IPS-20b (cell line): ENCODE measurements around the gene AVL9.
"Not testable (repeated sequence)": the region's sequence is repeated elsewhere in the genome, so short reads cannot be mapped to it uniquely, and the experiment has no call there.

Experiments used
- H3K27ac ChIP-seq: one replicate; pipeline ENCODE4 v1.5.1; 2013; ENCODE audit warnings: low read length
- H3K27me3 ChIP-seq: 2 replicates; pipeline ENCODE4 v1.6.1; 2013; ENCODE audit warnings: mild to moderate bottlenecking, low read length, inconsistent platforms; ENCODE audit not compliant: insufficient read depth
- H3K36me3 ChIP-seq: 2 replicates; pipeline ENCODE4 v1.6.1; 2013; ENCODE audit warnings: low read depth, mild to moderate bottlenecking, inconsistent platforms, low read length, moderate library complexity; ENCODE audit not compliant: insufficient read depth
- H3K4me1 ChIP-seq: 2 replicates; pipeline ENCODE4 v1.6.1; 2013; ENCODE audit warnings: mild to moderate bottlenecking, control low read depth, inconsistent platforms, low read length, moderate library complexity; ENCODE audit not compliant: insufficient read depth
- H3K4me3 ChIP-seq: 2 replicates; pipeline ENCODE4 v1.5.1; 2013; ENCODE audit warnings: mild to moderate bottlenecking, low read length, inconsistent platforms
- H3K9ac ChIP-seq: 2 replicates; pipeline ENCODE4 v1.6.1; 2013; ENCODE audit warnings: low read depth, mild to moderate bottlenecking, inconsistent platforms, low read length, moderate library complexity
- H3K9me3 ChIP-seq: 2 replicates; pipeline ENCODE4 v1.6.1; 2013; ENCODE audit warnings: mild to moderate bottlenecking, low read depth, low read length, inconsistent platforms; ENCODE audit not compliant: insufficient read depth

The AVL9 gene

DNA sequence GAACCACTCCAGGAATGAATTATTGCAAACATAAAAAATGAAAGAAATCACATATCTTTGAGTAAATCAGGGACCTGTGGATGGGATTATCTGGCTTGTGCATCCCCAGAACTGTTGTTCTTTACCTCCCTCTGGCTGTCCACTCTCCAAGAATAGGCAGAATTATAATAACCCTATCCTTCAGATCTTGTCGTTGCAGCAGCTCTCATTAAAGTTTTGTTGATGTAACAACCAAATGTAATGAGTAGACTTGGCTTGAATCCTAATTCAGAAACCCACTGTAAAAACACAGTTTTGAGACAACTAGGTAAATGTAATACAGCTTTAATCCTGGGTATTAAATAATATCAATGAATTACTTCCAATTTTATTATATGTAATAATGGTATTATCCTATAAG is 21.3 kb upstream of the AVL9 start:
- H3K4me1 ChIP-seq, result no peaks in the 10 kb centered on the region
- no peak overlapping the region for H3K9ac ChIP-seq
- H3K27ac ChIP-seq, result no peak overlapping the region
- H3K4me3 ChIP-seq, result no peak overlapping the region
- no peaks in the 10 kb centered on the region for H3K27me3 ChIP-seq
- H3K36me3 ChIP-seq, result no peaks in the 10 kb centered on the region
- no peaks in the 10 kb centered on the region for H3K9me3 ChIP-seq

DNA sequence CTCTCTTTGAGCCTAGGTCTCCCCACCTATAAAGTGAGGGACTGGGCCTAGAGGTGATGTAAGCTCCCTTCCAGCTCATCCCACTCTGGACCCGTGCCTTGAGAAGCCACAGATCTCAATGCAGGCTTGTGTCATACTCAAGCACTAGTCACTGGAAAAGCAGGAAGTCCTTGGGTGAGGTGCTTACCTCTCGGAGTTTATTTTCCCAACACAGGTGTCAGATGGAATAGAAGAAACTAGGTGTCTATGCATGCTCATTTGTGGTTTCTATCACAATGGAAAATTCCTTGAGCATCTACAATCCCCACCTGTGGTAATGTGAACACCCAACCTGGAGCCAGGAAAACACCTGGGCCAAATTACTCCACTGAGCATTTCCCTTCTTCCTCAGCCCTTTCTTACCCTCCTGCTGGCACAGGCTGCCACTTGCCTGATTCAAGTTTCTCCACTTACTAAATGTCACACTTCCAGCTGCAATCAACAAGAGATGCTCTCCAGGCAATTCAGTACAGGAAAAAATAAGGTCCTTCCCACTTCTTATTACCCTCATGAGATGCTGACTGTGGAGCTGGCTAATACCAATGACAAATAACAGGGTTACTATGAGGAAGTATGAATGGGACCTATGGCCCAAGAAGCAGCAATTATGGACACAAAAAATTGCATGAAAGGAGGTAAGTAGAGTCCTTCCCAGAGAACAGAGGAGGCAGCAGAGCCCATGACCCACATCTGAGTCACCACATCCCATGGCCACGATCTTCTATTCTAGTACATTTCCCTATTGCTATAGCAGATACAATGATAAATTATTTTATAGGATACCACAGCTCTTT is 18.3 kb upstream of the AVL9 start:
- Histone ChIP-seq H3K36me3 (no peaks in the 10 kb centered on the region), H3K27me3 (no peaks in the 10 kb centered on the region), H3K4me1 (no peaks in the 10 kb centered on the region), H3K4me3 (no peak overlapping the region), H3K9me3 (no peaks in the 10 kb centered on the region), H3K27ac (no peak overlapping the region), H3K9ac (no peak overlapping the region)

DNA sequence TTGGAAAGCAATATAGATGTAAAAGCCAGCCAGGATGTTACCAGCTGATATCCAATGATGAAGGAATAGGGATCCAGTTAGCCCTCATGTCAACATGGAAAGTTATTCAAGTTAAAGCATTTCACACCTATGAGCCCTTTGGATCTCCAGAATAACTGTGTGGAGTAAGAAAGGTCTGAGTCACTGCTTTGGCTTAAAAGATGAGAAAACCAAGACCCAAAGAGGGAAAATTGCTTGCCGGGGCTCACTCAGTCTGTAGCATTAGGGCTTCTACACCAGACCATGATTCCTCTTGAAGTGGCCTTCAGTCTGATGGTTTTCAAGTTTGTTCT is 17.7 kb upstream of the AVL9 start:
- Histone ChIP-seq H3K27ac (no peak overlapping the region), H3K4me1 (no peaks in the 10 kb centered on the region), H3K36me3 (no peaks in the 10 kb centered on the region), H3K4me3 (no peak overlapping the region), H3K27me3 (no peaks in the 10 kb centered on the region), H3K9ac (no peak overlapping the region), H3K9me3 (no peaks in the 10 kb centered on the region)

DNA sequence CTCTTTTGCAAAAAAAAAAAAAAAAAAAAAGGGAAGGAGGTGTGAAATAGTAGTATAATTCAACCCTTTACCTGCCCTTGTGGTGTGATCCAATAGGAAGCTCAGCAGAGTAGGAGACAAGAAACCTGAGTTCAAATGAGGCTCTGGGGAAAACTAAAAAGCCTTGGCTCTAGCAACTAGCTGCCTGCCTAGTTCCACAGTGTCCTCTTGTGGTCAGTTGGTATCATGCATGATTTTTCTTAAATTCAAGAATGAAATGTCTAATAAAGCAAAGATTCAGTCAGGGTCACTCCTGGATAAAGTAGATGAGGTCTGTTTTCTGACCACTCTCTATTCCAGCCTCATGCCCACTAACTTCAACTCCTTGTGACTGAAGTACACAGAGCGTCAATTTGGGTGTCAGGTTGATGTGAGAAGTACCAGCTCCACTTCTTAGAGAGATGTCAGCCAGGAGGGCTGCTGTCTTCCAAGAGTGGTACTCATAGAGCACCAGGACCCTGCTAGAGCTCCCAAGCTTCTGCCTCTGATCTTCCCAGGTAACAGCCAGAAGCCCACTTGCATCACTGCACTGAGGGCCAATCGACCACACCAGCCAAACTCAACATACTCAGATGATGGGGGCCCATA is 15.6 kb upstream of the AVL9 start:
- Histone ChIP-seq H3K9me3 (no peaks in the 10 kb centered on the region), H3K4me3 (no peak overlapping the region), H3K36me3 (peaks cover under 1% of the 10 kb centered on the region; the same call in 1 of the 2 replicates), H3K4me1 (no peaks in the 10 kb centered on the region), H3K27me3 (no peaks in the 10 kb centered on the region), H3K27ac (no peak overlapping the region), H3K9ac (no peak overlapping the region)

DNA sequence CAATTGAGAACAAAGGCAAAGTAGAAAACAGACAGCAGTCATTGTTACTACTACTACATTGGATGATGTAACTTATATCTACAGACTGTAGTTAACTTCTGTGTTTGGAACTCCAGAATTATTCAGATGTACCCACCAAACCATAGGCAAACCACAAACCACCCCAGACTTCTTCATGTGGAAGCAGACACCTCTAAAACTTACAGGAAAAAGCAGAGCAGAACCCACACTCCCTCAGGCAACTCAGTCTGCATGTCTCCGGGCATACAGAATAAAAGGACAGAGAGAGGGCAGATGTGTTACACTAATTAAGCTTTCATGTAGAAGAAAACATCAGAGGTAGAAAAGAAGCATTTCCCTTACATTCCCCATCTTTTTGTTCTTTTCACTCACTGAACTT is 14.1 kb upstream of the AVL9 start:
- H3K27me3 ChIP-seq, result no peaks in the 10 kb centered on the region
- no peaks in the 10 kb centered on the region for H3K9me3 ChIP-seq
- no peak overlapping the region for H3K27ac ChIP-seq
- no peaks in the 10 kb centered on the region for H3K4me1 ChIP-seq
- no peak overlapping the region for H3K9ac ChIP-seq
- H3K4me3 ChIP-seq, result no peak overlapping the region
- peaks cover 14% of the 10 kb centered on the region for H3K36me3 ChIP-seq

DNA sequence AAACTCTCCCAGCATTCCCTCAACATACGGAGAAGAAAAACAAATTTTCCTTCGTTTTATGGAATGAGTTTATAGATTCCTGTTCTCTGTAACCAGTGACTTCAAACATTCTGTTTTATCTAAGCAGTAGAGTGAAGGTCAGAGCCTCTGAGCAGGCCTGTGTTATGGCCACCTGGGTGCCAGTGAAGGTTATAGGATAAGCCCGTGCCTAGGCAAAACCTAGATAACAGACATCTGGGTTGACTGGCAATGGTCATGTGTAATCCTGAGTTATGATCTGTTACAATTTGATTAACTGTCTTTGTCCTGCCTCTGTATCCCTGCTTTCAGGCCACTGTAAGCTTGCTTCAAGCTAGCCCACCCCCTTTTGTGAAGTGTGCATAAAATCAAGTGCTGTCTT is 13.4 kb upstream of the AVL9 start:
- H3K4me1 ChIP-seq, result no peaks in the 10 kb centered on the region
- H3K27me3 ChIP-seq, result no peaks in the 10 kb centered on the region
- no peak overlapping the region for H3K9ac ChIP-seq
- no peak overlapping the region for H3K27ac ChIP-seq
- H3K36me3 ChIP-seq, result peaks cover 21% of the 10 kb centered on the region
- no peaks in the 10 kb centered on the region for H3K9me3 ChIP-seq
- no peak overlapping the region for H3K4me3 ChIP-seq

DNA sequence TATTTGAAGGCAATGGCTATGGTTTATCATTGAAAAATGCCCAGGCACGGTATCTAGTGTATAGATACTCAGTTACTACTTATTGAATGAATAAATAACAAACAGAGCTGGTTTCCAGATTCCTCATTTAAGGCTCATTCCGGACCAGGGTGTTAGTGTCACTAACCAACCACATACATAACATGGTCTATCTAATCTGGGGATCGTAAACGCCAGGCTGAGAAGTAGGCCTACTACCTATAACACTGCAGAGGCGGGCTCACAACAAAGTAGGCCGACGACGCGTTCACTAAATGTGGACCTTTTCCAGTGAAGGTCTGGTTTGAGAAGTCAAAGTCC is 5.5 kb upstream of the AVL9 start:
- Histone ChIP-seq H3K27ac (peak overlapping the region; percentile 60), H3K9ac (peak overlapping the region; percentile 83), H3K4me3 (peak overlapping the region; percentile 92), H3K36me3 (peaks cover 40% of the 10 kb centered on the region), H3K9me3 (no peaks in the 10 kb centered on the region), H3K27me3 (no peaks in the 10 kb centered on the region), H3K4me1 (no peaks in the 10 kb centered on the region)

DNA sequence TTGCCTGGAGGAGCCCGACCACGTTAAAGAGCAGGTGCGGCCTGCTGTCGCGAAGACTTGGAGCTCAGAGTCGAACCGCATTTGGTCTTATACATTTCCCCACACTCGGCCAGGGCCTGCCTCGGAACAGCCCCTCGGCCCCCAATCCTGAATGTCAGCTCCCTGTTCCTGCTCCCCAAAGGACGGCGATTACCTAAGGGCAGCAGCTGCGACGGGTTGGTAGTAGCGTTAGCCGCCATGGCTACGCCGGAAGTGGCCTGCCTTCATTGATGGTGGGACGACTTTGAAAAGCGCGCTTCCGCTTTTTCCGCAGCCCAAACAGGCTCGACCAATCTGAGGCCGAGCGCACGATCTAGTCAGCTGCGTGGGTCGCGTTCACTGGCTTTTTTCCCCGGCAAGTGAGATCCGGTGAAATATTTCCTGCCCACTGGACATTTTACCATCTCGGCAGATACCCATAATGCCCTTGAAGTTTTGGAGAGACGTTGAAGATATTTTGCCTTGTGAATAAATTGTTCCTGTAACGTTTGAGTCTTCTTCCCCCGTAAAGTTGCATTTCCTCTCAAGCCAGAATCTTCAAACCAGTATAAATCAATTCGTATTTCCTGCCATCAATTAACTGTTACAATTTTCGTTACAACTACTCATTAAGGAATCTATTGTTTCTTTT is 5.0 kb upstream of the AVL9 start, which contains the start of gene LSM5:
Gene LSM5, minus strand, starts transcription at position 254 of the 670 bp plus-strand sequence. Its CDS starts 15 bp downstream, at position 239.
- Histone ChIP-seq H3K4me3 (peak within 1 kb of the TSS; percentile 92), H3K9me3 (no peaks in the 10 kb centered on the region), H3K36me3 (peaks cover 35% of the 10 kb centered on the region), H3K27ac (peak within 1 kb of the TSS; percentile 60), H3K4me1 (no peaks in the 10 kb centered on the region), H3K9ac (peak within 1 kb of the TSS; percentile 83), H3K27me3 (no peaks in the 10 kb centered on the region)

DNA sequence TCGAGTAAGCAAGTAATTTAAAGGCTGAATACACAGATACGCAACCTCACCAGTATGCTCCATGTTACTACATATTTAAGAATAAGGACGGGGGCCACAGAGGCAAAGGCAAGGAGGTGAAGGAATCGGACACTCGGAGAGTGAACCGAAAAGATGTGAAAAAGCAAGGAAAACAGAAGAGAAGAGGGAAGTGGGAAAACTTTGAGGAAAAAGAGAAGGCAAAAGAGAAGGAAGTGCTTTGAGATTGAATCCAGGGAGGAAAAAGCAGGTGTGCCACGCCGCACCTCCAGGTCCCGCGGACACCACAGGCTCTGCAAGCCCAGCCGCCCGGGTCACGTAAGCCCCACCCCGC is 367 bp upstream of the AVL9 start:
- Histone ChIP-seq H3K27me3 (no peaks in the 10 kb centered on the region), H3K27ac (peak overlapping the region; percentile 63), H3K4me1 (no peaks in the 10 kb centered on the region), H3K9ac (peak overlapping the region; percentile 93), H3K4me3 (peak overlapping the region; percentile 88), H3K9me3 (no peaks in the 10 kb centered on the region), H3K36me3 (no peaks in the 10 kb centered on the region; the same call in 1 of the 2 replicates)

DNA sequence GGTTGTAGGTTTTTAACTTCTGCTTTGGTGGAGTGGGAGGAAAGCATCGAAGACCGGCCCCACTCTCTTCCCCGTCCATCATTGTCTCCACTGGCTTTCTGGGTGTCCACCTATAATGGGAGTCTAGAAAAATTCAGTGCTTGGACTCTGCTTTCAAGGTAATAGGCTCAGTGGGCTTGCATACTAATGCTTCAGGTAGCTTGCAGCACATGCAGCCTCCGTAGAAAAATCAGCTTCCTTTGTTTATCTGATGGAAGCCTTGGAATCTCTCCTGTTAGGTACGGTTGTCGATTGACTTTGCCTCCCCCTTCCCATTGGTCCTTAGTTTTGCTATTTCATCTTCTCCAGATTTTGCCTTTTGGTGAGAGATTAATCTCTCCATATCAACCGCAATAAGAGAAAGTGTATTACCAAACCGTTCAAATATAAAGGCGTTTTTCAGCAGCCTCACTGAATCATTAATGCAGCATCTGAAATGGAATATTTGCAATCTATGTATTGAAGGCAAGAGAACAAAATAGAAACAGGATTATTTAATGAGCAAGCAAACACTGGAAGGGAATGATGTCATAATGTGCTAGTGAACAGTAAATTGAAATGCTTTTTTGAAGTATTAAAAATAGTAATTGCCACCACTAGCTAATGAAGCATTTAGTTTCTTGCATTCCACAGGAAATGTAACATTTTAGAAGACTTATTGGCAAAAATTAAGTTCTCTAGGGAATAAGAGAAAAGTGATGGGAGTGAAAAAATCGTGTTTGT is 944 bp downstream of the AVL9 start:
- Histone ChIP-seq H3K27ac (peak overlapping the region; percentile 90), H3K27me3 (no peaks in the 10 kb centered on the region), H3K4me3 (peak overlapping the region; percentile 96), H3K9ac (peak overlapping the region; percentile 97), H3K9me3 (no peaks in the 10 kb centered on the region), H3K36me3 (no peaks in the 10 kb centered on the region; the same call in 1 of the 2 replicates), H3K4me1 (peaks cover 6% of the 10 kb centered on the region)

DNA sequence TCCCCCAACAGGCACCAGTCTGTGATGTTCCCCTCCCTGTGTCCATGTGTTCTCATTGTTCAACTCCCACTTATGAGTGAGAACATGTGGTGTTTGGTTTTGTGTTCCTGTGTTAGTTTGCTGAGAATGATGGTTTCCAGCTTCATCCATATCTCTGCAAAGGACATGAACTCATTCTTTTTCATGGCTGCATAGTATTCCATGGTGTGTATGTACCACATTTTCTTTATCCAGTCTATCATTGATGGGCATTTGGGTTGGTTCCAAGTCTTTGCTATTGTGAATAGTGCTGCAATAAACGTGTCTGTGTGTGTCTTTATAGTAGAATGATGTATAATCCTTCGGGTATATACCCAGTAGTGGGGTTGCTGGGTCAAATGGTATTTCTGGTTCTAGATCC is 4.5 kb downstream of the AVL9 start:
- H3K4me1 ChIP-seq, H3K4me3 ChIP-seq, H3K27ac ChIP-seq, H3K27me3 ChIP-seq, H3K9ac ChIP-seq, H3K36me3 ChIP-seq, H3K9me3 ChIP-seq: not testable (repeated sequence)
